Stimulated activated CD8-positive, alpha-beta memory T cell treated with anti-CD3 and anti-CD28 coated beads, Interleukin-15, amount 100 ng/mL, for 4 hours (primary cell): ENCODE data around the gene PLEKHJ1.

ENCODE experiments used
- DNase-seq, 2 donors: peaks; one replicate each; pipeline ENCODE4 v3.0.0-alpha.2; 2020; ENCODE audit warnings: low read depth in 2 of 2

The PLEKHJ1 gene

DNA sequence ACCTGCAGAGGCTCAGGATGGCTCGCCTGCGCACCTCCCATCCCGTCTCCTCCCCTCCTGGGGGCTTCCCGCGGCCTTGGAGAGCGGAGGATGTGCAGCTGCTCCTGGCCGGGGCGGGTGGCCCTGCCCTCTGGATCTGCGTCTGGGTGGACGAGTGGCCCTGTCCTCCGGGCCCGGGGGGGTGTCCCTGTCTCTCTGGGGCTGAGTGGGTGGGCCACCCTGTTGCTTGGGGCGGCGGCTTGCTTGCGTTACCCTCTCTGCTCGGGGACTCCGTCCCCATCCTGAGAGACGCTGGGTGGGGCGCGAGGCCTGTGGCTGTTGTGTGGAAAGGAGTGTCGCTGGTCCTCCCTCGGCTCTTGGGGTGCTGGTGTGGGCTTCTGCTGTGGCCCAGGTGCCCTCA, 37.8 kb downstream of the PLEKHJ1 start:
- no peak for DNase-seq

DNA sequence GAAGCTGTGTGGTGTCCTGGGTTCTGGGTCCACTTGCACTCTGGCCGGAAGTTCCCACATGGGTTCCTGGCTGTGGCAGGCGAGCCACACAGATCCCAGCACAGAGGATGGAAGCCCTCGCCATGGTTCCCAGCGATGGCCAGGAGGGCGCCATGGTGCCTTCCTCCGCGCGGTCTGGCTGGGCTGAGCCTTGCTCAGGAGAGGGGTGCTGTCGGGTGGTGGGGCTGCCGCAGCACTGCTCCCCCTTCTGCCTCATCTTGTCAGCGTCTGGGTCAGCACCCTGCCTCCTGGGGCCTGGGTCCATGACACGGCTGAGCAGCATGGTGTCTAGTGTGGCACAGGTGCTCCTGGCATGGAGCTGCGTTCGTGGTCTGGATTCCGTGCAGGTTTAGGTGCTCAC, 38.9 kb downstream of the PLEKHJ1 start:
- DNase-seq: no peak

DNA sequence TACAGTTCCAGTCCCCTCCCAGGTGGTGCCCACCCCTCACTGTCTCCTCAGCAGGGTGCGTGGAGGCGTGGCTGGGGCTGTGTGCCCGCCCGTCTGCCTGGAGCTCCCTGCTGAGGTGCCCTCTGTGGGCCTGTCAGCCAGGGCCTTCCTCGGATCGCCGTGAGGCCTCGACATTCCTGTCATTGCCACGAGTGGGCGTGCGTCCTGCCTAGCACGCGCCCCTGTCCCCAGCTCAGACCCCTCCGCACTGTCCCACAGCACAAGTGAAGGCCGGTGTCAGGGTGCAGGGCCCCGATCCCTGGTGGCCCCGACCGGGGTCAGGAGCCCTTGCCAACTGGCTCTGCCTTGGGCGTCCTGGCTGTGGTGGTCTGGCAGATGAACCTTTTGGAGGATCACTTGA, 40.2 kb downstream of the PLEKHJ1 start:
- DNase-seq: no peak

DNA sequence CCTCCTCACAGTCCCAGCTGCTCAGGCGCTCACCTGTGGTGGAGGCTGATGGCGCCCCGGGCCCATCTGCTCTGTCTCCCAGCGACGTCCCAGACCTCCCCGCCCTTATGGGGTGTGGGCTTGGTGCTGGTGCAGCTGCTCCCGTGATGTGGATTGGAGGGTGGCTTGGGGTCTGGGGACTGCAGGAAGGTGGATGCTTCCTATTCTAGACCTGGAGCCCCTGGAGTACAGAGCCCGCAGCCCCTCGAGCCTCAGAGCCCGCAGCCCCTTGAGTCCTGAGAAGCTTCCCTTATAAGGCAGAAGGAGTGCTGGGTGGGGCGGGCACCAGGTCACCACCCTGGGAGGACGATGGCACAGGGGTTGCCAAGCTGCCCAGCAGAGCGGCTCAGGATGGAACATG, 40.8 kb downstream of the PLEKHJ1 start:
- no peak for DNase-seq

DNA sequence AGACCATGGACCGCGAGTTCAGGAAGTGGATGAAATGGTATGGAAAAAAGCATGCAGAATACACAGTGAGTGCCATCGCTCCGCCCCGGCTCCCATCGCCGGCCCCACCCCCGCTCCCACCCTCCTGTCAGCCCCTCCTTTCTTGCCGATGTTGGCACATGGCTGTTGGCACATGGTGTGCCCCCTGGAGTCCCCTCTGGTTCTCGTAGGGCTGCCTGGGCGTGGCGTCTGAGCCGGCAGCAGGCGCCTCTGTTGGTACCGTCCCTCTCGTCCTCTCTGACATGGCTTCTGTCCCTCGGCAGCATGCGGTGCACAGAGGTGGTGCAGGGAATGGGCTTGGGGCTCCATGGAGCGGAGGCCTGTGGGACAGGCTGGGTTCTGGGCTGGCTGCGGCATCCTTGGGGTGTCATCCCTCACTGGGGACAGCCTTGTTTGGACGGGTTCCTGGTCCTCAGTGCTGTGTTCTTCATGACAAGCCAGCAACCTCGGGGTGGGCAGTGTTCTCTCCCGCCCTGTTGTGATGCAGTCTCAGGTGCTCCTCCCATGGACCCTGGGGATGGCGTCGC, 41.5 kb downstream of the PLEKHJ1 start:
- no peak for DNase-seq

- no peak for DNase-seq
These were observed 42.3 kb downstream of the PLEKHJ1 start for GRCh38 chr19:2193807-2194206.

- no peak for DNase-seq
These were observed 43.3 kb downstream of the PLEKHJ1 start for GRCh38 chr19:2192862-2193261.

GRCh38 chr19:2191456-2192310, 44.4 kb downstream of the PLEKHJ1 start:
- no peak for DNase-seq

- no peak for DNase-seq
These were observed 45.2 kb downstream of the PLEKHJ1 start for GRCh38 chr19:2190848-2191455.

DNA sequence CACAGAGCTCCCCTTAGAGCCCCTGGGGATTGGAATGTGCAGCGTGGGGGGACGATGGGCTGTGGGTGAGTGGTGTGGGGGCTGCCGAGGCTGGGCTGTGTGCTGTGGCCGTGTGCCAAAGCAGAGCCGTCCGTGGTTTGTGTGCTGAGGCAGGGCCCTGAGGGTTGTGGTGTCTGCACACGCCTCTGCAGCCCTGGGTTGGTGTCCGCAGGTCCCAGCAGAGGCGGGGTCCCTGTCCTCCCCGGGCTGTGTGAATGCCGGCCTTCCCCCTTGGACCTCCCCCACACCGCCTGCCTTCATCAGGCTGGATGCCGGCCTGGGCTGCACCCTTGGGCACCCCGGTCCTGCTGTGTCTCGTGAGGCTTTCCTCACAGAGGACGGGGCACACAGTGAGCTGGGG, 46.2 kb downstream of the PLEKHJ1 start:
- no peak for DNase-seq

- DNase-seq: no peak
These were observed 47.3 kb downstream of the PLEKHJ1 start for GRCh38 chr19:2188708-2189385.

DNA sequence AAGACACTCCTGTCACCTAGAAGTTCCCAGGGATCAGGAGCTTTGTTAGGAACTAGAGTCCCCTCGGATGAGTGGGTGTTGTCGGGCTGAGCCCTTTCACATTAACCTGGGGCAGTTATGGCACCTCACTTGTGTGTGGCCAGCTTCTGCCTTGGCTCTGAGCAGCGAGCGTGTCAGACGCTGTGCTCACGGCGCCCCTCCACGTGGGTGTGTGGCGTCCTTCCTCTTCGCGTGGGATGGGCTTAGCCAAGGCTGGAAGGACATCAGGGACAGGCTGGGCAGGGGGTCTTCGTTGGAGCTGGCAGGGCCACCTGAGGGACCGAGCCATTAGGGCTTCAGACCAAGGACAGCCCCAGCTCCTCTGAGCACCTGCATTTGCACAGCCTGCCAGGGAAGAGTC, 49.0 kb downstream of the PLEKHJ1 start:
- DNase-seq: no peak

- DNase-seq: no peak
These were observed 49.9 kb downstream of the PLEKHJ1 start for GRCh38 chr19:2186071-2186846.

GRCh38 chr19:2185734-2186070, 50.4 kb downstream of the PLEKHJ1 start:
- no peak for DNase-seq

- DNase-seq: no peak
These were observed 51.6 kb downstream of the PLEKHJ1 start for GRCh38 chr19:2184422-2184975.
